GM18951 (cell line): Measurements from ENCODE around the gene SNTG2.
"Not testable (repeated sequence)": the region's sequence is repeated elsewhere in the genome, so short reads cannot be mapped to it uniquely, and the experiment has no call there.

Source experiments
- POLR2A ChIP-seq: IDR thresholded peaks from 4 replicates; pipeline ENCODE4 v1.6.1; 2011; ENCODE audit warnings: mild to moderate bottlenecking; ENCODE audit not compliant: insufficient read length, insufficient read depth; ENCODE audit errors: extremely low read depth
- in situ Hi-C: fragments of 300-500 bp; cut with MboI; formaldehyde crosslinking; loops from one replicate; pipeline ENCODE4 v1.12.0; 2022; ENCODE audit warnings: low sequenced_read_pairs, mixed read lengths, inconsistent platforms; ENCODE audit not compliant: unreplicated experiment

SNTG2 gene

GRCh38 chr2:1099418-1099817 lies 148.8 kb downstream of the SNTG2 start:
- in situ Hi-C loops, result no loop called here

GRCh38 chr2:1101011-1101782 lies 150.5 kb downstream of the SNTG2 start:
- in situ Hi-C loops, result no loop called here
- no peak for TF ChIP-seq POLR2A

More at GRCh38 chr2:1099418-1099817, 148.8 kb downstream of the SNTG2 start:
- TF ChIP-seq POLR2A, result no peak

GRCh38 chr2:1101982-1102590 lies 151.4 kb downstream of the SNTG2 start:
- TF ChIP-seq POLR2A, result no peak
- in situ Hi-C loops, result no loop called here

GRCh38 chr2:1104364-1104763 lies 153.7 kb downstream of the SNTG2 start:
- in situ Hi-C loops, result no loop called here
- TF ChIP-seq POLR2A, result no peak

- in situ Hi-C loops, result not testable (repeated sequence)
Measured at GRCh38 chr2:1106344-1106743, 155.7 kb downstream of the SNTG2 start.

- in situ Hi-C loops, result no loop called here
- TF ChIP-seq POLR2A, result no peak
Measured at GRCh38 chr2:1115843-1116539, 165.3 kb downstream of the SNTG2 start.

GRCh38 chr2:1117569-1117968 lies 166.9 kb downstream of the SNTG2 start:
- no peak for TF ChIP-seq POLR2A
- in situ Hi-C loops, result no loop called here

GRCh38 chr2:1125217-1125616 lies 174.6 kb downstream of the SNTG2 start:
- no peak for TF ChIP-seq POLR2A
- in situ Hi-C loops, result no loop called here

- TF ChIP-seq POLR2A, result no peak
Measured at GRCh38 chr2:1125633-1126370, 175.2 kb downstream of the SNTG2 start.

GRCh38 chr2:1129982-1130381 lies 179.3 kb downstream of the SNTG2 start:
- no peak for TF ChIP-seq POLR2A
- in situ Hi-C loops, result no loop called here

More at GRCh38 chr2:1125633-1126370, 175.2 kb downstream of the SNTG2 start:
- in situ Hi-C loops, result no loop called here

- in situ Hi-C loops, result no loop called here
- TF ChIP-seq POLR2A, result no peak
Measured at GRCh38 chr2:1130922-1131321, 180.3 kb downstream of the SNTG2 start.

GRCh38 chr2:1132328-1132969 lies 181.8 kb downstream of the SNTG2 start:
- TF ChIP-seq POLR2A, result no peak
- in situ Hi-C loops, result no loop called here

- in situ Hi-C loops, result not testable (repeated sequence)
Measured at GRCh38 chr2:1133896-1134295, 183.2 kb downstream of the SNTG2 start.
